Measurements from ENCODE around the gene CGN.

DNA sequence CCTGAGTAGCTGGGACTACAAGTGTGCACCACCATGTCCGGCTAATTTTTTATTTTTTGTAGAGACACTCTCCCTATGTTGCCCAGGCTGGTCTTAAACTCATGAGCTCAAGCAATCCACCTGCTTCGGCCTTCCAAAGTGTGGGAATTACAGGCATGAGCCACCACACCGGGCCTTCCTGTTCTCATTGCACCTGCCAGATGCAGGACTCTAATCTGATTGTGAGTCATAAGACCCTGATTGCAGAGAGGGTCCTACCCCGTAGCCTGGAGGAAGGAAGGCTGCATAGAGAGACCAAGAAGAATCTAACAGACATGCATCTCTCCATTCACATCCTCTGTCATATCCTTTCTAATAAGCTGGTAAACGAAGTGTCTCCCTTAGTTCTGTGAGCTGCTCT is 19.5 kb upstream of the CGN start:
- TF ChIP-seq, protein P1, sequence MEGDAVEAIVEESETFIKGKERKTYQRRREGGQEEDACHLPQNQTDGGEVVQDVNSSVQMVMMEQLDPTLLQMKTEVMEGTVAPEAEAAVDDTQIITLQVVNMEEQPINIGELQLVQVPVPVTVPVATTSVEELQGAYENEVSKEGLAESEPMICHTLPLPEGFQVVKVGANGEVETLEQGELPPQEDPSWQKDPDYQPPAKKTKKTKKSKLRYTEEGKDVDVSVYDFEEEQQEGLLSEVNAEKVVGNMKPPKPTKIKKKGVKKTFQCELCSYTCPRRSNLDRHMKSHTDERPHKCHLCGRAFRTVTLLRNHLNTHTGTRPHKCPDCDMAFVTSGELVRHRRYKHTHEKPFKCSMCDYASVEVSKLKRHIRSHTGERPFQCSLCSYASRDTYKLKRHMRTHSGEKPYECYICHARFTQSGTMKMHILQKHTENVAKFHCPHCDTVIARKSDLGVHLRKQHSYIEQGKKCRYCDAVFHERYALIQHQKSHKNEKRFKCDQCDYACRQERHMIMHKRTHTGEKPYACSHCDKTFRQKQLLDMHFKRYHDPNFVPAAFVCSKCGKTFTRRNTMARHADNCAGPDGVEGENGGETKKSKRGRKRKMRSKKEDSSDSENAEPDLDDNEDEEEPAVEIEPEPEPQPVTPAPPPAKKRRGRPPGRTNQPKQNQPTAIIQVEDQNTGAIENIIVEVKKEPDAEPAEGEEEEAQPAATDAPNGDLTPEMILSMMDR (IDR thresholded peaks at IDR 0.05) = no peak
- no peak for TF ChIP-seq EP300 (IDR thresholded peaks at IDR 0.05)
- no peak for TF ChIP-seq POLR2AphosphoS5 (IDR thresholded peaks at IDR 0.05)
